ENCODE data around the gene RAB11FIP3. TPM values are rescaled to one million over a fixed set of nuclear protein-coding genes. Genes with fewer than 3 reads are reported as not detected.
"Not testable (repeated sequence)": the region's sequence is repeated elsewhere in the genome, so short reads cannot be mapped to it uniquely, and the experiment has no call there.

The RAB11FIP3 gene
- total and polyA plus RNA-seq, 10 of the 15 experiments (the other 5 are each of a cell fraction or from before 2014, with no cell fraction given) = 1.2 to 27.3 (median 7.7) TPM

- RAD21 ChIA-PET (ENCODE audit: unreplicated experiment); in situ Hi-C loops (cut with MboI); POLR2A ChIA-PET; H3K4me3 ChIP-seq; CTCF ChIA-PET; H3K9me3 ChIP-seq (replicated peaks; ENCODE audit: control insufficient read depth, insufficient read depth, low read length); intact Hi-C loops (cut with micrococcal nuclease; ENCODE audit: unreplicated experiment); H4K20me1 ChIP-seq (ENCODE audit: control insufficient read depth, insufficient read depth); DNase-seq (ENCODE audit: low read depth, low spot score); BruUV-seq (replicated peaks); H2AFZ ChIP-seq (ENCODE audit: control insufficient read depth, low read depth, low read length); ATAC-seq; FAIRE-seq; H3K36me3 ChIP-seq (ENCODE audit: control insufficient read depth in 2 of 2, insufficient read depth in 2 of 2, low read length in 1 of 2); H3K27ac ChIP-seq (ENCODE audit: control insufficient read depth, insufficient read depth); H3K79me2 ChIP-seq (ENCODE audit: control insufficient read depth, insufficient read depth, low read length); H3K4me1 ChIP-seq (ENCODE audit: control insufficient read depth, insufficient read depth, low read length); H3K4me2 ChIP-seq (ENCODE audit: control insufficient read depth, insufficient read depth); H3K9ac ChIP-seq (ENCODE audit: control insufficient read depth, insufficient read depth, low read length); H3K27me3 ChIP-seq (replicated peaks in 1 of 2; ENCODE audit: control insufficient read depth in 2 of 2, insufficient read depth in 2 of 2, low read length in 1 of 2): not testable (repeated sequence)
- SMC1A ChIA-PET (ENCODE audit: uncharacterized antibody, unreplicated experiment) = interaction anchor here (1.0 kb wide), 1 partner anchor 23 kb away, joined by 3 read pairs; no protein-coding TSS in a partner anchor
- WGBS (ENCODE audit: insufficient coverage, insufficient replicate concordance, low lambda C conversion rate, missing lambda C conversion rate) = 89% methylated on average over 3 of the region's 3 CpGs
Measured at GRCh38 chr16:415170-415498, 10.3 kb upstream of the RAB11FIP3 start.

GRCh38 chr16:422179-422578 lies 3.3 kb upstream of the RAB11FIP3 start:
- H3K79me2 ChIP-seq (ENCODE audit: control insufficient read depth, insufficient read depth, low read length); intact Hi-C loops (cut with micrococcal nuclease; ENCODE audit: unreplicated experiment); DNase-seq (ENCODE audit: low read depth, low spot score); H2AFZ ChIP-seq (ENCODE audit: control insufficient read depth, low read depth, low read length); H3K4me2 ChIP-seq (ENCODE audit: control insufficient read depth, insufficient read depth); H3K9me3 ChIP-seq (replicated peaks; ENCODE audit: control insufficient read depth, insufficient read depth, low read length); H3K27me3 ChIP-seq (replicated peaks in 1 of 2; ENCODE audit: control insufficient read depth in 2 of 2, insufficient read depth in 2 of 2, low read length in 1 of 2); H3K36me3 ChIP-seq (ENCODE audit: control insufficient read depth in 2 of 2, insufficient read depth in 2 of 2, low read length in 1 of 2); H3K4me3 ChIP-seq; POLR2A ChIA-PET; CTCF ChIA-PET; in situ Hi-C loops (cut with MboI); H4K20me1 ChIP-seq (ENCODE audit: control insufficient read depth, insufficient read depth); FAIRE-seq; ATAC-seq; BruUV-seq (replicated peaks); RAD21 ChIA-PET (ENCODE audit: unreplicated experiment); H3K9ac ChIP-seq (ENCODE audit: control insufficient read depth, insufficient read depth, low read length); H3K27ac ChIP-seq (ENCODE audit: control insufficient read depth, insufficient read depth): not testable (repeated sequence)
- SMC1A ChIA-PET (ENCODE audit: uncharacterized antibody, unreplicated experiment) = interaction anchor here (0.6 kb wide), 1 partner anchor 81 kb away, joined by 3 read pairs; no protein-coding TSS in a partner anchor
- 76% methylated on average over 13 of the region's 13 CpGs for WGBS (ENCODE audit: insufficient coverage, insufficient replicate concordance, low lambda C conversion rate, missing lambda C conversion rate)
- peaks cover 10% of the 10 kb centered on the region for H3K4me1 ChIP-seq (ENCODE audit: control insufficient read depth, insufficient read depth, low read length)
